Activated CD4-positive, alpha-beta T cell treated with anti-CD3 and anti-CD28 coated beads, Interleukin-2, amount 50 U/mL, for 48 hours (primary cell): Measurements from ENCODE around the gene HDAC6.
"Not testable (repeated sequence)": the region's sequence is repeated elsewhere in the genome, so short reads cannot be mapped to it uniquely, and the experiment has no call there.

Source experiments
- DNase-seq, 2 experiments: peaks; one replicate each; pipeline ENCODE4 v3.0.0-alpha.2; 2020

Gene HDAC6

GRCh38 chrX:48790477-48790876, 11.4 kb upstream of the HDAC6 start:
- DNase-seq: no peak

- no peak for DNase-seq
Observed at GRCh38 chrX:48791063-48791820, 10.6 kb upstream of the HDAC6 start.

GRCh38 chrX:48792219-48792618, 9.6 kb upstream of the HDAC6 start:
- DNase-seq: no peak

GRCh38 chrX:48793935-48794334, 7.9 kb upstream of the HDAC6 start:
- no peak for DNase-seq

GRCh38 chrX:48794340-48794910, 7.4 kb upstream of the HDAC6 start:
- no peak for DNase-seq

- no peak for DNase-seq
Observed at GRCh38 chrX:48794911-48795515, 6.9 kb upstream of the HDAC6 start.

- no peak for DNase-seq
Observed at GRCh38 chrX:48798318-48798717, 3.5 kb upstream of the HDAC6 start.

- peak in 1 of 2 experiments; percentile 3 for DNase-seq
Observed at GRCh38 chrX:48800574-48801279, 1.1 kb upstream of the HDAC6 start.

GRCh38 chrX:48802089-48802904, 430 bp downstream of the HDAC6 start:
- DNase-seq: peak; percentile 81 to 85

GRCh38 chrX:48802905-48803200, 986 bp downstream of the HDAC6 start:
- no peak for DNase-seq

- no peak for DNase-seq
Observed at GRCh38 chrX:48806081-48806480, 4.2 kb downstream of the HDAC6 start.

- DNase-seq: no peak
Observed at GRCh38 chrX:48813644-48814043, 11.8 kb downstream of the HDAC6 start.

- DNase-seq: no peak
Observed at GRCh38 chrX:48814722-48815121, 12.9 kb downstream of the HDAC6 start.

GRCh38 chrX:48815266-48815665, 13.4 kb downstream of the HDAC6 start:
- no peak for DNase-seq

GRCh38 chrX:48816014-48816810, 14.3 kb downstream of the HDAC6 start:
- DNase-seq: no peak

- no peak for DNase-seq
Observed at GRCh38 chrX:48818098-48818497, 16.2 kb downstream of the HDAC6 start.

GRCh38 chrX:48818866-48819265, 17.0 kb downstream of the HDAC6 start:
- DNase-seq: no peak

GRCh38 chrX:48819394-48819793, 17.5 kb downstream of the HDAC6 start:
- DNase-seq: not testable (repeated sequence)

GRCh38 chrX:48823053-48823452, 21.2 kb downstream of the HDAC6 start:
- DNase-seq: no peak

- DNase-seq: no peak
Observed at GRCh38 chrX:48824066-48824465, 22.2 kb downstream of the HDAC6 start.

- peak in 1 of 2 experiments; percentile 17 for DNase-seq
Observed at GRCh38 chrX:48826135-48826875, 24.4 kb downstream of the HDAC6 start, which contains the start of gene ERAS. Gene ERAS, plus strand, starts transcription at chrX:48826513. Its CDS starts 2,611 bp downstream, at chrX:48829124.
